GM12891 (cell line): ENCODE results near the gene GOPC.

Experiments used
- DNase-seq: peaks from one replicate; pipeline ENCODE4 v3.0.0; 2011; ENCODE audit warnings: low spot score; ENCODE audit not compliant: insufficient read length
- FAIRE-seq: peaks from 2 replicates; lab custom pipeline; 2011; peaks lifted over from hg19 to GRCh38; lab: Jason Lieb, UNC
- PAX5 ChIP-seq: IDR thresholded peaks from 2 replicates; pipeline ENCODE4 v1.6.1; 2011; ENCODE audit warnings: low read length, moderate library complexity, mild to moderate bottlenecking; ENCODE audit not compliant: insufficient read depth, severe bottlenecking
- POLR2A ChIP-seq: IDR thresholded peaks from 2 replicates; pipeline ENCODE4 v1.6.1; 2011; ENCODE audit warnings: low read depth, low read length, control low read depth
- POLR2AphosphoS5 ChIP-seq: IDR thresholded peaks from 2 replicates; pipeline ENCODE4 v1.6.1; 2011; ENCODE audit warnings: low read depth, low read length, control low read depth
- POU2F2 ChIP-seq: IDR thresholded peaks from 2 replicates; pipeline ENCODE4 v1.6.1; 2011; ENCODE audit warnings: low read depth, mild to moderate bottlenecking, control low read depth, low read length, moderate library complexity
- SPI1 ChIP-seq: IDR thresholded peaks from 2 replicates; pipeline ENCODE4 v1.6.1; 2011; ENCODE audit warnings: low read depth, low read length, control low read depth
- TAF1 ChIP-seq: IDR thresholded peaks from 2 replicates; pipeline ENCODE4 v1.6.1; 2011; ENCODE audit warnings: low read depth, low read length, control low read depth

The GOPC gene

DNA sequence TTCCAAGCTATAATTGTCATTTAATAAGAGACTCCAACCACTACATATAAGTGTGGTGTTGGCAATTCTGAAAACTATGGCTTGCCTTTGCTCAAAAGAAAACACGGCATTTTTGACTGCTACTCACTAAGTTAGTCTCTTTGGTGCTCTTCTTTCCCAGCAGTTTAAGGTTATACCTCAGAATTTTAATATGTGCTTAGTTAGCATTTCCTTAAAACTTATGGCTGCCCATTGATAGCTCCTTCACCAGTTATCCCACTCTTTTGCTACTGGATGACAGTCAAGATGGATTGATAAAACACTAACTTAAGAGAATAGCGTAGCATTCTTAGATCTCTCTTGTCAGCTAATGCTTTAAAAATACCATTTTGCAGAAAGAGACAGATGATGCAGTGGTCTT lies 34.1 kb downstream of the GOPC start:
- TF ChIP-seq POLR2AphosphoS5 (no peak), PAX5 (no peak), TAF1 (no peak), POU2F2 (no peak), POLR2A (no peak), SPI1 (no peak)
- FAIRE-seq (no peak), DNase-seq (no peak)

GRCh38 chr6:117564681-117565080 lies 37.6 kb downstream of the GOPC start:
- DNase-seq (no peak), FAIRE-seq (no peak)
- no peak for TF ChIP-seq TAF1
- no peak for TF ChIP-seq PAX5
- TF ChIP-seq POLR2AphosphoS5: no peak
- no peak for TF ChIP-seq POU2F2

GRCh38 chr6:117561128-117561527 lies 41.2 kb downstream of the GOPC start:
- TF ChIP-seq TAF1 (no peak), PAX5 (no peak), POLR2A (no peak), POU2F2 (no peak), SPI1 (no peak), POLR2AphosphoS5 (no peak)
- FAIRE-seq (no peak), DNase-seq (no peak)

GRCh38 chr6:117559299-117559698 lies 43.0 kb downstream of the GOPC start:
- TF ChIP-seq PAX5 (no peak), POLR2A (no peak), POLR2AphosphoS5 (no peak), TAF1 (no peak), SPI1 (no peak), POU2F2 (no peak)
- peak; percentile 52 for FAIRE-seq
- no peak for DNase-seq

GRCh38 chr6:117558818-117559217 lies 43.5 kb downstream of the GOPC start:
- FAIRE-seq (peak; percentile 5), DNase-seq (no peak)
- no peak for TF ChIP-seq PAX5
- no peak for TF ChIP-seq POLR2A
- no peak for TF ChIP-seq SPI1
- no peak for TF ChIP-seq TAF1
- TF ChIP-seq POU2F2: no peak
- TF ChIP-seq POLR2AphosphoS5: no peak

- TF ChIP-seq SPI1 (no peak), POLR2A (no peak), POU2F2 (no peak), TAF1 (no peak), POLR2AphosphoS5 (no peak), PAX5 (no peak)
- no peak for FAIRE-seq
- no peak for DNase-seq
Observed at GRCh38 chr6:117557951-117558350, 44.4 kb downstream of the GOPC start.

GRCh38 chr6:117555882-117556498 lies 46.3 kb downstream of the GOPC start:
- DNase-seq: no peak
- peak; percentile 65 for FAIRE-seq
- TF ChIP-seq POU2F2: no peak
- TF ChIP-seq POLR2A: no peak
- no peak for TF ChIP-seq TAF1
- no peak for TF ChIP-seq PAX5
- no peak for TF ChIP-seq POLR2AphosphoS5
- no peak for TF ChIP-seq SPI1

- FAIRE-seq (no peak), DNase-seq (no peak)
- no peak for TF ChIP-seq POU2F2
- no peak for TF ChIP-seq TAF1
- TF ChIP-seq POLR2A: no peak
- TF ChIP-seq SPI1: no peak
- TF ChIP-seq POLR2AphosphoS5: no peak
- no peak for TF ChIP-seq PAX5
Observed at GRCh38 chr6:117555262-117555849, 47.0 kb downstream of the GOPC start.

- DNase-seq (no peak), FAIRE-seq (no peak)
- no peak for TF ChIP-seq POU2F2
- no peak for TF ChIP-seq POLR2AphosphoS5
- no peak for TF ChIP-seq POLR2A
- no peak for TF ChIP-seq TAF1
- no peak for TF ChIP-seq SPI1
- no peak for TF ChIP-seq PAX5
Observed at GRCh38 chr6:117553142-117553541, 49.2 kb downstream of the GOPC start.

DNA sequence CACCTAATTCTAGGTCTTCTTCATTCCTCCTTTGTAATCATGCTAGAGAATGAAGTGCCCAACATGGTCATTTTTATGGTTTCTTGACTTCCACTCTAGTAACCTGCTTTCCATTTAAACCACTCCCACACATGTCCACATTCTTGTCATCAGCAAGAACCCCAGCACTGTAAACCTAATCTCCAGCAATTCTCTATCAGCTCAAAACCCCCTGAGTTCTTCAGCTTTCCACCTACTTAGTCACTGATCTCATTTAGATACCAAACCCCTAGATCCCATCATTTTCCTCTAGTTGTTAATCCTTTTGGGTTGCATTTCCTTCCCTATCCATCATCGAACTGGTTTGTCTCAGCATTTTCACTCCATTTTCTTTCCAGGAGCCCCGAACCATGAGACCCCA lies 49.7 kb downstream of the GOPC start:
- DNase-seq: no peak
- no peak for TF ChIP-seq POLR2AphosphoS5
- TF ChIP-seq PAX5: no peak
- TF ChIP-seq POLR2A: no peak
- no peak for TF ChIP-seq POU2F2
- TF ChIP-seq TAF1: no peak
- TF ChIP-seq SPI1: no peak
- FAIRE-seq: no peak
